DND-41 (cell line): Measurements from ENCODE around the gene LIN7B.

Experiments
- EZH2 ChIP-seq: IDR thresholded peaks from 3 replicates; pipeline ENCODE4 v1.6.1; 2012; ENCODE audit warnings: borderline replicate concordance, low read depth, mild to moderate bottlenecking, moderate library complexity, low read length, inconsistent platforms; ENCODE audit not compliant: severe bottlenecking
- TF ChIP-seq, protein P1 (sequence below): IDR thresholded peaks from 2 replicates; pipeline ENCODE4 v1.5.1; 2012; ENCODE audit warnings: borderline replicate concordance, low read length, moderate library complexity, mild to moderate bottlenecking; ENCODE audit not compliant: poor library complexity, severe bottlenecking; ENCODE audit errors: extremely low read depth

DNA sequence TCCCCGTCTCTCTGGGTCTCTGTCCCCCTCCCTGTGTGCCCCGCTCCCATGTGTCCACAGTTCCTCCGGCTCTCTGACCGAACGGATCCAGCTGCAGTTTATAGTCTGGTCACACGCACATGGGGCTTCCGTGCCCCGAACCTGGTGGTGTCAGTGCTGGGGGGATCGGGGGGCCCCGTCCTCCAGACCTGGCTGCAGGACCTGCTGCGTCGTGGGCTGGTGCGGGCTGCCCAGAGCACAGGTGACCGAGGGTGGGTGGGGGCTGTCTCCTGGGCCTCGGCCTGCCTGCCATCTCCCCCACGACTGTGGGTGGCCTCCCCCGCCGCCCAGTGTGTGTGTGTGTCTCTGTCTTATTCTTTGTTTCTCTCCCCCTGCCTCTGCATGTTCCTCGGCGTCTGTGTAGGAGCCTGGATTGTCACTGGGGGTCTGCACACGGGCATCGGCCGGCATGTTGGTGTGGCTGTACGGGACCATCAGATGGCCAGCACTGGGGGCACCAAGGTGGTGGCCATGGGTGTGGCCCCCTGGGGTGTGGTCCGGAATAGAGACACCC lies 53.8 kb downstream of the LIN7B start:
- TF ChIP-seq, protein P1, sequence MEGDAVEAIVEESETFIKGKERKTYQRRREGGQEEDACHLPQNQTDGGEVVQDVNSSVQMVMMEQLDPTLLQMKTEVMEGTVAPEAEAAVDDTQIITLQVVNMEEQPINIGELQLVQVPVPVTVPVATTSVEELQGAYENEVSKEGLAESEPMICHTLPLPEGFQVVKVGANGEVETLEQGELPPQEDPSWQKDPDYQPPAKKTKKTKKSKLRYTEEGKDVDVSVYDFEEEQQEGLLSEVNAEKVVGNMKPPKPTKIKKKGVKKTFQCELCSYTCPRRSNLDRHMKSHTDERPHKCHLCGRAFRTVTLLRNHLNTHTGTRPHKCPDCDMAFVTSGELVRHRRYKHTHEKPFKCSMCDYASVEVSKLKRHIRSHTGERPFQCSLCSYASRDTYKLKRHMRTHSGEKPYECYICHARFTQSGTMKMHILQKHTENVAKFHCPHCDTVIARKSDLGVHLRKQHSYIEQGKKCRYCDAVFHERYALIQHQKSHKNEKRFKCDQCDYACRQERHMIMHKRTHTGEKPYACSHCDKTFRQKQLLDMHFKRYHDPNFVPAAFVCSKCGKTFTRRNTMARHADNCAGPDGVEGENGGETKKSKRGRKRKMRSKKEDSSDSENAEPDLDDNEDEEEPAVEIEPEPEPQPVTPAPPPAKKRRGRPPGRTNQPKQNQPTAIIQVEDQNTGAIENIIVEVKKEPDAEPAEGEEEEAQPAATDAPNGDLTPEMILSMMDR: no peak
- no peak for TF ChIP-seq EZH2
